HEK293 (cell line): ENCODE results near the gene DXO.

Experiments
- GLI2 ChIP-seq: fragments of 450-650 bp; formaldehyde crosslinking; IDR thresholded peaks from 2 replicates; pipeline ENCODE4; 2017; ENCODE audit warnings: missing biosample characterization, missing genetic modification characterization, low read depth, borderline replicate concordance
- KLF10 ChIP-seq: fragments of 450-650 bp; IDR thresholded peaks from 2 replicates; pipeline ENCODE4 v1.5.1; 2018; ENCODE audit warnings: missing biosample characterization, mild to moderate bottlenecking, missing genetic modification characterization
- MEIS1 ChIP-seq: sonication (generic); formaldehyde crosslinking; IDR thresholded peaks from 2 replicates; pipeline ENCODE4 v1.8.1; 2022; ENCODE audit warnings: missing genetic modification reagents, mild to moderate bottlenecking, borderline replicate concordance
- REPIN1 ChIP-seq: fragments of 450-650 bp; formaldehyde crosslinking; IDR thresholded peaks from 2 replicates; pipeline ENCODE4 v1.5.1; 2017; ENCODE audit warnings: missing biosample characterization, missing genetic modification characterization, low read depth
- WT1 ChIP-seq: fragments of 450-650 bp; formaldehyde crosslinking; IDR thresholded peaks from 2 replicates; pipeline ENCODE4 v1.5.1; 2016; ENCODE audit warnings: missing biosample characterization, missing genetic modification characterization
- ZBTB21 ChIP-seq: fragments of 450-650 bp; formaldehyde crosslinking; IDR thresholded peaks from 2 replicates; pipeline ENCODE4 v1.5.1; 2017; ENCODE audit warnings: missing biosample characterization, missing genetic modification characterization
- ZBTB7A ChIP-seq: fragments of 450-650 bp; formaldehyde crosslinking; IDR thresholded peaks from 2 replicates; pipeline ENCODE4 v1.5.1; 2016; ENCODE audit warnings: low read depth, missing biosample characterization, missing genetic modification characterization
- ZBTB8A ChIP-seq: fragments of 450-650 bp; formaldehyde crosslinking; IDR thresholded peaks from 2 replicates; pipeline ENCODE4 v1.5.1; 2016; ENCODE audit warnings: missing biosample characterization, missing genetic modification characterization
- ZNF10 ChIP-seq: fragments of 450-650 bp; formaldehyde crosslinking; IDR thresholded peaks from 2 replicates; pipeline ENCODE4 v1.5.1; 2017; ENCODE audit warnings: missing biosample characterization, missing genetic modification characterization
- ZNF121 ChIP-seq: fragments of 450-650 bp; formaldehyde crosslinking; IDR thresholded peaks from 2 replicates; pipeline ENCODE4 v1.5.1; 2016; ENCODE audit warnings: missing biosample characterization, missing genetic modification characterization
- ZNF132 ChIP-seq: fragments of 450-650 bp; formaldehyde crosslinking; IDR thresholded peaks from 2 replicates; pipeline ENCODE4 v1.5.1; 2017; ENCODE audit warnings: missing biosample characterization, missing genetic modification characterization, borderline replicate concordance
- ZNF133 ChIP-seq: fragments of 450-650 bp; formaldehyde crosslinking; IDR thresholded peaks from 2 replicates; pipeline ENCODE4 v1.5.1; 2016; ENCODE audit warnings: missing biosample characterization, missing genetic modification characterization
- ZNF138 ChIP-seq: fragments of 450-650 bp; formaldehyde crosslinking; IDR thresholded peaks from 2 replicates; pipeline ENCODE4 v1.5.1; 2016; ENCODE audit warnings: missing biosample characterization, missing genetic modification characterization, borderline replicate concordance
- ZNF140 ChIP-seq: fragments of 450-650 bp; formaldehyde crosslinking; IDR thresholded peaks from 2 replicates; pipeline ENCODE4 v1.5.1; 2016; ENCODE audit warnings: missing biosample characterization, missing genetic modification characterization
- ZNF146 ChIP-seq: fragments of 450-650 bp; formaldehyde crosslinking; IDR thresholded peaks from 2 replicates; pipeline ENCODE4 v1.5.1; 2016; ENCODE audit warnings: missing biosample characterization, missing genetic modification characterization
- ZNF174 ChIP-seq: fragments of 450-650 bp; formaldehyde crosslinking; IDR thresholded peaks from 2 replicates; pipeline ENCODE4 v1.5.0; 2017; ENCODE audit warnings: missing biosample characterization, mild to moderate bottlenecking, missing genetic modification characterization
- ZNF23 ChIP-seq: fragments of 450-650 bp; formaldehyde crosslinking; IDR thresholded peaks from 2 replicates; pipeline ENCODE4 v1.5.1; 2016; ENCODE audit warnings: missing biosample characterization, missing genetic modification characterization, borderline replicate concordance
- ZNF248 ChIP-seq: fragments of 450-650 bp; formaldehyde crosslinking; IDR thresholded peaks from 2 replicates; pipeline ENCODE4 v1.5.1; 2017; ENCODE audit warnings: missing biosample characterization, missing genetic modification characterization
- ZNF37A ChIP-seq: fragments of 450-650 bp; IDR thresholded peaks from 2 replicates; pipeline ENCODE4 v1.5.1; 2018; ENCODE audit warnings: missing biosample characterization, missing genetic modification characterization
- ZNF514 ChIP-seq: fragments of 450-650 bp; formaldehyde crosslinking; IDR thresholded peaks from 2 replicates; pipeline ENCODE4 v1.5.1; 2016; ENCODE audit warnings: missing biosample characterization, missing genetic modification characterization
- ZNF529 ChIP-seq: fragments of 450-650 bp; formaldehyde crosslinking; IDR thresholded peaks from 2 replicates; pipeline ENCODE4 v1.5.1; 2017; ENCODE audit warnings: missing genetic modification characterization, missing biosample characterization; ENCODE audit not compliant: insufficient replicate concordance
- ZNF660 ChIP-seq: fragments of 450-650 bp; IDR thresholded peaks from 2 replicates; pipeline ENCODE4 v1.5.1; 2018; ENCODE audit warnings: missing biosample characterization, mild to moderate bottlenecking, missing genetic modification characterization
- ZNF664 ChIP-seq: fragments of 450-650 bp; formaldehyde crosslinking; IDR thresholded peaks from 2 replicates; pipeline ENCODE4 v1.5.1; 2016; ENCODE audit warnings: missing biosample characterization, missing genetic modification characterization
- ZNF785 ChIP-seq: fragments of 450-650 bp; formaldehyde crosslinking; IDR thresholded peaks from 2 replicates; pipeline ENCODE4 v1.5.1; 2016; ENCODE audit warnings: missing biosample characterization, missing genetic modification characterization
- TF ChIP-seq, protein P1 (sequence below): fragments of 450-650 bp; IDR thresholded peaks from 2 replicates; pipeline ENCODE4 v1.5.1; 2018; ENCODE audit warnings: missing biosample characterization, missing genetic modification characterization
- TF ChIP-seq, protein P2 (sequence below): fragments of 450-650 bp; formaldehyde crosslinking; IDR thresholded peaks from 2 replicates; pipeline ENCODE4 v1.5.1; 2016; ENCODE audit warnings: missing biosample characterization, missing genetic modification characterization
- TF ChIP-seq, protein P3 (sequence below): fragments of 450-650 bp; formaldehyde crosslinking; IDR thresholded peaks from 2 replicates; pipeline ENCODE4 v1.5.1; 2017; ENCODE audit warnings: missing biosample characterization, missing genetic modification characterization
- TF ChIP-seq, protein P4 (sequence below): fragments of 450-650 bp; formaldehyde crosslinking; IDR thresholded peaks from 2 replicates; pipeline ENCODE4 v1.5.1; 2016; ENCODE audit warnings: missing biosample characterization, missing genetic modification characterization
- TF ChIP-seq, protein P5 (sequence below): fragments of 450-650 bp; formaldehyde crosslinking; IDR thresholded peaks from 2 replicates; pipeline ENCODE4 v1.5.1; 2016; ENCODE audit warnings: missing biosample characterization, missing genetic modification characterization
- TF ChIP-seq, protein P6 (sequence below): fragments of 450-650 bp; formaldehyde crosslinking; IDR thresholded peaks from 2 replicates; pipeline ENCODE4 v1.5.1; 2016; ENCODE audit warnings: missing biosample characterization, missing genetic modification characterization, low read depth
- TF ChIP-seq, protein P7 (sequence below): fragments of 450-650 bp; formaldehyde crosslinking; IDR thresholded peaks from 2 replicates; pipeline ENCODE4 v1.5.1; 2016; ENCODE audit warnings: missing biosample characterization, missing genetic modification characterization

DXO gene

DNA sequence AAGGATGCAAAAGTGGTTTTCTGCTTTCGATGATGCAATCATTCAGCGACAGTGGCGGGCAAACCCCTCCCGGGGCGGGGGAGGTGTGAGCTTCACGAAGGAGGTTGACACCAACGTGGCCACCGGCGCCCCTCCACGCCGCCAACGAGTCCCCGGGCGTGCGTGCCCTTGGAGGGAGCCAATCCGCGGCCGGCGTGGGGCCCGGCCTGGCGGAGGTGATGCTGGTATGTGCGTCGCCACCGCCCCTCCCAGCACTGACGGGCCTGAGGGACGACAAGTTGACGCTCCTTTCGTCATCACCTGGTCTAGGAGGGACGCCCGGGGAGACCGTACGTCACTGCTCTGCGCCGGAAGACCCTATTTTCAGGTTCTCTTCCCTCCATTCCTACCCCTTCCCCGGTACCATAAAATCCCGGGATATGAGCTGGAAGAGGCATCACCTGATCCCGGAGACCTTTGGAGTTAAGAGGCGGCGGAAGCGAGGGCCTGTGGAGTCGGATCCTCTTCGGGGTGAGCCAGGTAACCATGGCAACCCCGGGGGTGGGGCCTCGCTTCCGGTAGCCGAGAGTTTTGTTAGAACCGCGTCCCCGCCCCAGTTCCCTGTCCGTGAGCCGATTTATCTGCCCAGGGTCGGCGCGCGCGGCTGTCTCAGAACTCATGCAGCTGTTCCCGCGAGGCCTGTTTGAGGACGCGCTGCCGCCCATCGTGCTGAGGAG, at the start of gene DXO (continued):
- TF ChIP-seq, protein P1, sequence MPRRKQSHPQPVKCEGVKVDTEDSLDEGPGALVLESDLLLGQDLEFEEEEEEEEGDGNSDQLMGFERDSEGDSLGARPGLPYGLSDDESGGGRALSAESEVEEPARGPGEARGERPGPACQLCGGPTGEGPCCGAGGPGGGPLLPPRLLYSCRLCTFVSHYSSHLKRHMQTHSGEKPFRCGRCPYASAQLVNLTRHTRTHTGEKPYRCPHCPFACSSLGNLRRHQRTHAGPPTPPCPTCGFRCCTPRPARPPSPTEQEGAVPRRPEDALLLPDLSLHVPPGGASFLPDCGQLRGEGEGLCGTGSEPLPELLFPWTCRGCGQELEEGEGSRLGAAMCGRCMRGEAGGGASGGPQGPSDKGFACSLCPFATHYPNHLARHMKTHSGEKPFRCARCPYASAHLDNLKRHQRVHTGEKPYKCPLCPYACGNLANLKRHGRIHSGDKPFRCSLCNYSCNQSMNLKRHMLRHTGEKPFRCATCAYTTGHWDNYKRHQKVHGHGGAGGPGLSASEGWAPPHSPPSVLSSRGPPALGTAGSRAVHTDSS, result no peak
- no peak for TF ChIP-seq ZNF140 (tag by site-specific recombination)
- TF ChIP-seq, protein P2, sequence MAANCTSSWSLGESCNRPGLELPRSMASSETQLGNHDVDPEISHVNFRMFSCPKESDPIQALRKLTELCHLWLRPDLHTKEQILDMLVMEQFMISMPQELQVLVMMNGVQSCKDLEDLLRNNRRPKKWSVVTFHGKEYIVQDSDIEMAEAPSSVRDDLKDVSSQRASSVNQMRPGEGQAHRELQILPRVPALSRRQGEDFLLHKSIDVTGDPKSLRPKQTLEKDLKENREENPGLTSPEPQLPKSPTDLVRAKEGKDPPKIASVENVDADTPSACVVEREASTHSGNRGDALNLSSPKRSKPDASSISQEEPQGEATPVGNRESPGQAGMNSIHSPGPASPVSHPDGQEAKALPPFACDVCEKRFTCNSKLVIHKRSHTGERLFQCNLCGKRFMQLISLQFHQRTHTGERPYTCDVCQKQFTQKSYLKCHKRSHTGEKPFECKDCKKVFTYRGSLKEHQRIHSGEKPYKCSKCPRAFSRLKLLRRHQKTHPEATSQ (tag by site-specific recombination), result no peak
- TF ChIP-seq ZNF10 (tag by site-specific recombination), result no peak
- TF ChIP-seq ZNF514, result no peak
- TF ChIP-seq ZNF146 (tag by site-specific recombination), result peak; percentile 22; the same call in 1 of the 2 replicates
- TF ChIP-seq ZNF664 (tag by site-specific recombination), result peak; percentile 81
- TF ChIP-seq, protein P3, sequence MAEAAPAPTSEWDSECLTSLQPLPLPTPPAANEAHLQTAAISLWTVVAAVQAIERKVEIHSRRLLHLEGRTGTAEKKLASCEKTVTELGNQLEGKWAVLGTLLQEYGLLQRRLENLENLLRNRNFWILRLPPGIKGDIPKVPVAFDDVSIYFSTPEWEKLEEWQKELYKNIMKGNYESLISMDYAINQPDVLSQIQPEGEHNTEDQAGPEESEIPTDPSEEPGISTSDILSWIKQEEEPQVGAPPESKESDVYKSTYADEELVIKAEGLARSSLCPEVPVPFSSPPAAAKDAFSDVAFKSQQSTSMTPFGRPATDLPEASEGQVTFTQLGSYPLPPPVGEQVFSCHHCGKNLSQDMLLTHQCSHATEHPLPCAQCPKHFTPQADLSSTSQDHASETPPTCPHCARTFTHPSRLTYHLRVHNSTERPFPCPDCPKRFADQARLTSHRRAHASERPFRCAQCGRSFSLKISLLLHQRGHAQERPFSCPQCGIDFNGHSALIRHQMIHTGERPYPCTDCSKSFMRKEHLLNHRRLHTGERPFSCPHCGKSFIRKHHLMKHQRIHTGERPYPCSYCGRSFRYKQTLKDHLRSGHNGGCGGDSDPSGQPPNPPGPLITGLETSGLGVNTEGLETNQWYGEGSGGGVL, result peak; percentile 86
- TF ChIP-seq ZNF248, result no peak
- TF ChIP-seq ZBTB21 (tag by site-specific recombination), result peak; percentile 100
- no peak for TF ChIP-seq MEIS1 (CRISPR knock-in tag)
- no peak for TF ChIP-seq ZNF133 (tag by site-specific recombination)
- TF ChIP-seq ZBTB8A, result peak; percentile 72
- no peak for TF ChIP-seq ZNF132
- TF ChIP-seq GLI2 (tag by site-specific recombination), result no peak
- TF ChIP-seq REPIN1 (tag by site-specific recombination), result no peak
- TF ChIP-seq ZNF37A (tag by site-specific recombination), result no peak
- peak; percentile 58 for TF ChIP-seq ZNF660
- TF ChIP-seq, protein P4, sequence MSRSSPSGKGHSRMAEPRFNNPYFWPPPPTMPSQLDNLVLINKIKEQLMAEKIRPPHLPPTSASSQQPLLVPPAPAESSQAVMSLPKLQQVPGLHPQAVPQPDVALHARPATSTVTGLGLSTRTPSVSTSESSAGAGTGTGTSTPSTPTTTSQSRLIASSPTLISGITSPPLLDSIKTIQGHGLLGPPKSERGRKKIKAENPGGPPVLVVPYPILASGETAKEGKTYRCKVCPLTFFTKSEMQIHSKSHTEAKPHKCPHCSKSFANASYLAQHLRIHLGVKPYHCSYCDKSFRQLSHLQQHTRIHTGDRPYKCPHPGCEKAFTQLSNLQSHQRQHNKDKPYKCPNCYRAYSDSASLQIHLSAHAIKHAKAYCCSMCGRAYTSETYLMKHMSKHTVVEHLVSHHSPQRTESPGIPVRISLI, result no peak
- TF ChIP-seq ZBTB7A (tag by site-specific recombination), result peak; percentile 94; the same call in 1 of the 2 replicates
- TF ChIP-seq, protein P5, sequence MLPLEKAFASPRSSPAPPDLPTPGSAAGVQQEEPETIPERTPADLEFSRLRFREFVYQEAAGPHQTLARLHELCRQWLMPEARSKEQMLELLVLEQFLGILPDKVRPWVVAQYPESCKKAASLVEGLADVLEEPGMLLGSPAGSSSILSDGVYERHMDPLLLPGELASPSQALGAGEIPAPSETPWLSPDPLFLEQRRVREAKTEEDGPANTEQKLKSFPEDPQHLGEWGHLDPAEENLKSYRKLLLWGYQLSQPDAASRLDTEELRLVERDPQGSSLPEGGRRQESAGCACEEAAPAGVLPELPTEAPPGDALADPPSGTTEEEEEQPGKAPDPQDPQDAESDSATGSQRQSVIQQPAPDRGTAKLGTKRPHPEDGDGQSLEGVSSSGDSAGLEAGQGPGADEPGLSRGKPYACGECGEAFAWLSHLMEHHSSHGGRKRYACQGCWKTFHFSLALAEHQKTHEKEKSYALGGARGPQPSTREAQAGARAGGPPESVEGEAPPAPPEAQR (tag by site-specific recombination), result peak; percentile 94
- TF ChIP-seq ZNF138 (tag by site-specific recombination), result no peak
- peak; percentile 97 for TF ChIP-seq KLF10 (tag by site-specific recombination)
- TF ChIP-seq, protein P6, sequence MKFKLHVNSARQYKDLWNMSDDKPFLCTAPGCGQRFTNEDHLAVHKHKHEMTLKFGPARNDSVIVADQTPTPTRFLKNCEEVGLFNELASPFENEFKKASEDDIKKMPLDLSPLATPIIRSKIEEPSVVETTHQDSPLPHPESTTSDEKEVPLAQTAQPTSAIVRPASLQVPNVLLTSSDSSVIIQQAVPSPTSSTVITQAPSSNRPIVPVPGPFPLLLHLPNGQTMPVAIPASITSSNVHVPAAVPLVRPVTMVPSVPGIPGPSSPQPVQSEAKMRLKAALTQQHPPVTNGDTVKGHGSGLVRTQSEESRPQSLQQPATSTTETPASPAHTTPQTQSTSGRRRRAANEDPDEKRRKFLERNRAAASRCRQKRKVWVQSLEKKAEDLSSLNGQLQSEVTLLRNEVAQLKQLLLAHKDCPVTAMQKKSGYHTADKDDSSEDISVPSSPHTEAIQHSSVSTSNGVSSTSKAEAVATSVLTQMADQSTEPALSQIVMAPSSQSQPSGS (tag by site-specific recombination), result no peak
- TF ChIP-seq ZNF121 (tag by site-specific recombination), result peak; percentile 36; the same call in 1 of the 2 replicates
- peak; percentile 81 for TF ChIP-seq WT1 (tag by site-specific recombination)
- no peak for TF ChIP-seq ZNF23 (tag by site-specific recombination)
- no peak for TF ChIP-seq ZNF174
- TF ChIP-seq ZNF785 (tag by site-specific recombination), result peak; percentile 69; the same call in 1 of the 2 replicates
- no peak for TF ChIP-seq ZNF529
- TF ChIP-seq, protein P7, sequence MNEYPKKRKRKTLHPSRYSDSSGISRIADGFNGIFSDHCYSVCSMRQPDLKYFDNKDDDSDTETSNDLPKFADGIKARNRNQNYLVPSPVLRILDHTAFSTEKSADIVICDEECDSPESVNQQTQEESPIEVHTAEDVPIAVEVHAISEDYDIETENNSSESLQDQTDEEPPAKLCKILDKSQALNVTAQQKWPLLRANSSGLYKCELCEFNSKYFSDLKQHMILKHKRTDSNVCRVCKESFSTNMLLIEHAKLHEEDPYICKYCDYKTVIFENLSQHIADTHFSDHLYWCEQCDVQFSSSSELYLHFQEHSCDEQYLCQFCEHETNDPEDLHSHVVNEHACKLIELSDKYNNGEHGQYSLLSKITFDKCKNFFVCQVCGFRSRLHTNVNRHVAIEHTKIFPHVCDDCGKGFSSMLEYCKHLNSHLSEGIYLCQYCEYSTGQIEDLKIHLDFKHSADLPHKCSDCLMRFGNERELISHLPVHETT (tag by site-specific recombination), result peak; percentile 97
